Inflammatory macrophage treated with lipopolysaccharide for 1 hour (primary cell): ENCODE results near the gene IL17C.

Experiments
- DNase-seq, 2 donors: peaks; one replicate each; pipeline ENCODE4 v3.0.0-alpha.2; 2020 to 2022

Gene IL17C

DNA sequence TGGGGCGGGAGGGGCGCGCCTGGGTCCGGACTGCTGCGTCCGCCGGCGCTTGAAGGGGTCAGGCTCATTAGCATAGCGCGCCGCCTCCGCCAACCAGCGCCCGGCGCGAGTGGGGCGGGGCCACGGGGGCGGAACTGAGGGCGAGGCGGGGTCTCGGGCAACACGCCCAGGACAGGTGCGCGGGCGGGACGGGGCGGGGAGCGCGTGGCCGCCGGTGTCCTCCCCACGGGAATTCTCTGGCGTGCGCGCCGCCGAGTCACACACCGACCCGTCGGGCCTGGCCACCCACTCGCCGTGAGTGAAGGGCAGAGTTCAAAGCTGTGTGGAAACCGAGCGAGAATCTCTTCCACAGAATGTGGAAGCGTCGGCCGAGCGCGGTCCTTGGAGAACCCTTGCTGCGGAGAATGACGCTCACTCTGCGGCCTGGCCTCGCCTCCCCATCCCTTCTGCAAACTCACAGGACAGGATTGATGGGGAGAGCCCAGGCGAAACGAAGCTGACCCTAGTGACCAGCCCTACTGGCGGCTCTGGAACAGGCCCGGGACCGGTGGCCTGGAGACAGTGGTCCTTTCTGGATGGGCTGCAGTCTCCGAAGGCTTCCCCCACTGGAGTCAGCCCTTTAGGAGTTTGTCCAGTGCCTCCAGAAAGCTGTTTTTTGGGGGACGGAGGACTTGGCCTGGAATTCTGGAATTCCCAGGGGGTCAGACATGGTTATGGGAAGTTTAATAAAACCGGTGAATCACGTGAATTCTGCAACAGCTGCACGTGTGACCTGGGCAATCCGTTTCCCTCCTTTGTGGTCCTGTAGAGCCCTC, 48.3 kb downstream of the IL17C start, which contains the start of gene SNAI3:
TSS of gene SNAI3 (minus strand) at position 69 of the 815 bp plus-strand sequence. CDS start 101 bp downstream, outside the sequence.
- peak; percentile 92 to 96 for DNase-seq

DNA sequence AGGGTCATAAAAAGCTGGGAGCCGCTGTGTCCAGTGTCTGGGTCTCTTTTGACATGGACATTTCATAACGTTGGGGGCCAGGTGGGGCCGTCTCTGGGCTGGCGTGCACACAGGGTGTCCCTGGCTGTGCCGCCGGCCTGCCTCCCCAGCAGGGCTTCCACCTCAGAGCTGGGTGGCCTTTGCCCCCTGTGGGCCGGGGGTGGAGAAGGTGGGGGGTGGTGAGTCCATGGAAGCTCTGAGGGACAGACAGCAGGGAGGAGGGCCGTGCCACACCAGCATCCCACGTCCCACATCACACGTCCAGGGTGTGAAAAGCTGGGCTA, 48.8 kb downstream of the IL17C start:
- DNase-seq, result no peak

DNA sequence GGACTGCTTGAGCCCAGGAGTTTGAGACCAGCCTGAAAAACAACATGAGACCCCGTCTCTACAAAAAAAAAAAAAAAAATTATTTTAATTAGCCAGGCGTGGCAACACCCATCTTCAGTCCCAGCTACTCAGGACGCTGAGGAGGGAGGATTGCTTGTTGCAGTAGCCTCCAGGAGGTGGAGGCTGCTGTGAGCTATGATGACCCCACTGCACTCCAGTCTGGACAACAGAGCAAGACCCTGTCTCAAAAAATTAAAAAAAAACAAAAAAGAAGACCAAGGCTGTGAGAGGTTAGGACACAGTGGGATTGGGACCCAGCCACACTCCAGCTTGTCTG, 49.3 kb downstream of the IL17C start:
- DNase-seq, result no peak

DNA sequence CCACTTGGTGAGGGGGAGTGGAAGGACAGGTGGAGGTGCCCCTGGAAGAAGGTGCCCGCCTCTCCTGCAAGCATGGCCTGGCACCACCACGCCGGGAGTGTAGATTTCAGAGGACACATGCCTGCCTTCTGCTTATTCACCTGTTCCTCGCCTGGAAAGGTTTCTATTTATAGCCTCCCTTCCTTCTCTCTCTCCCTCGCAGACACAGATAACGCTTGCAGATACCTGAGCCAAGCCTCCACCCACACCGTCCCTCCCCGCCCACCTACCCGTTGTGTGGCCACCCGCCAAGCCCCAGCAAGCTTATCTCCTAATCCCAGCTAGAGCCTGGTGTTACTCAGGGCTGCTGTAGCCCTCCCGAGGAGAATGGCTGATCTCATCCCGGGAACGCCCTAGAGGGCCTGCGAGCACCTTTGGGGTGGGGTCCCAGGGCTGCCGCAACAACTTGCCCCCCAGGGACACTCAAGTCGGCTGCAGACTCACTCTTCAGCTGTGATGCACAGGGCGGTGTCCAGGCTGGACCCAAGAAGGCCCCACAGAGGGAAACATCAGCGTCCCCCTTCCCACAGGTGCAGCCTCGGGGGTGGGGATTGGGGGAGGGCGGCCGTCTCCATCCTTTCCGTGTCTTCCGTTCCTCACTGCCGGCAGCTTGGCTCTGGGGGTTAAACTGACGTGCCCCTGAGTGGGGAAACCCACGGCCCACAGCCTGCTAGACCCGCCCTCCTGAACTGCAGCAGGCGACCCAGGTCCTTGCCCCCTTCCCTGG, 49.8 kb downstream of the IL17C start:
- DNase-seq, result no peak
